HEK293 (cell line): ENCODE measurements around the gene PHF14.
A peak's percentile ranks its signal among the peaks of the same experiment; 100 is the strongest.

ENCODE experiments used
- BCL11B ChIP-seq: fragments of 450-650 bp; formaldehyde crosslinking; IDR thresholded peaks from 2 replicates; pipeline ENCODE4 v1.5.1; 2016; ENCODE audit warnings: low read depth, missing biosample characterization, missing genetic modification characterization
- HOXD13 ChIP-seq: sonication (generic); formaldehyde crosslinking; IDR thresholded peaks from 2 replicates; pipeline ENCODE4 v1.8.0; 2022; ENCODE audit warnings: missing genetic modification reagents, borderline replicate concordance
- KLF16 ChIP-seq: fragments of 450-650 bp; formaldehyde crosslinking; IDR thresholded peaks from 2 replicates; pipeline ENCODE4 v1.5.1; 2017; ENCODE audit warnings: missing biosample characterization, missing genetic modification characterization
- KLF8 ChIP-seq: fragments of 450-650 bp; formaldehyde crosslinking; IDR thresholded peaks from 2 replicates; pipeline ENCODE4 v1.5.1; 2016; ENCODE audit warnings: missing biosample characterization, missing genetic modification characterization
- KLF9 ChIP-seq: fragments of 450-650 bp; formaldehyde crosslinking; IDR thresholded peaks from 2 replicates; pipeline ENCODE4 v1.5.1; 2016; ENCODE audit warnings: missing biosample characterization, missing genetic modification characterization, low read depth
- PATZ1 ChIP-seq: fragments of 450-650 bp; formaldehyde crosslinking; IDR thresholded peaks from 2 replicates; pipeline ENCODE4 v1.5.1; 2016; ENCODE audit warnings: missing biosample characterization, missing genetic modification characterization
- PBX3 ChIP-seq: sonication (generic); formaldehyde crosslinking; IDR thresholded peaks from 2 replicates; pipeline ENCODE4 v1.8.1; 2022; ENCODE audit warnings: mild to moderate bottlenecking, moderate library complexity, missing genetic modification reagents
- PRDM10 ChIP-seq: fragments of 450-650 bp; formaldehyde crosslinking; IDR thresholded peaks from 2 replicates; pipeline ENCODE4 v1.5.1; 2016; ENCODE audit warnings: missing biosample characterization, missing genetic modification characterization
- PRDM4 ChIP-seq: fragments of 450-650 bp; formaldehyde crosslinking; IDR thresholded peaks from 2 replicates; pipeline ENCODE4 v1.5.1; 2017; ENCODE audit warnings: missing biosample characterization, missing genetic modification characterization
- SP3 ChIP-seq: fragments of 450-650 bp; formaldehyde crosslinking; IDR thresholded peaks from 2 replicates; pipeline ENCODE4 v1.5.1; 2016; ENCODE audit warnings: missing biosample characterization, missing genetic modification characterization
- YY1 ChIP-seq: fragments of 450-650 bp; formaldehyde crosslinking; IDR thresholded peaks from 2 replicates; pipeline ENCODE4 v1.5.1; 2018; ENCODE audit warnings: missing biosample characterization, missing genetic modification characterization
- ZBTB17 ChIP-seq: fragments of 450-650 bp; formaldehyde crosslinking; IDR thresholded peaks from 2 replicates; pipeline ENCODE4 v1.5.1; 2016; ENCODE audit warnings: missing biosample characterization, missing genetic modification characterization
- ZBTB6 ChIP-seq: fragments of 450-650 bp; formaldehyde crosslinking; IDR thresholded peaks from 2 replicates; pipeline ENCODE4 v1.5.1; 2017; ENCODE audit warnings: missing biosample characterization, missing genetic modification characterization
- ZNF121 ChIP-seq: fragments of 450-650 bp; formaldehyde crosslinking; IDR thresholded peaks from 2 replicates; pipeline ENCODE4 v1.5.1; 2016; ENCODE audit warnings: missing biosample characterization, missing genetic modification characterization
- ZNF221 ChIP-seq: fragments of 450-650 bp; formaldehyde crosslinking; IDR thresholded peaks from 2 replicates; pipeline ENCODE4 v1.5.1; 2017; ENCODE audit warnings: missing biosample characterization, missing genetic modification characterization, borderline replicate concordance
- ZNF239 ChIP-seq: fragments of 450-650 bp; formaldehyde crosslinking; IDR thresholded peaks from 2 replicates; pipeline ENCODE4 v1.5.1; 2016; ENCODE audit warnings: missing biosample characterization, missing genetic modification characterization
- ZNF292 ChIP-seq: fragments of 450-650 bp; formaldehyde crosslinking; IDR thresholded peaks from 2 replicates; pipeline ENCODE4 v1.5.1; 2016; ENCODE audit warnings: low read depth, missing biosample characterization, missing genetic modification characterization, borderline replicate concordance
- ZNF354C ChIP-seq: fragments of 450-650 bp; formaldehyde crosslinking; IDR thresholded peaks from 2 replicates; pipeline ENCODE4 v1.5.1; 2016; ENCODE audit warnings: missing biosample characterization, missing genetic modification characterization, low read depth, borderline replicate concordance
- ZNF423 ChIP-seq: fragments of 450-650 bp; formaldehyde crosslinking; IDR thresholded peaks from 2 replicates; pipeline ENCODE4 v1.5.1; 2016; ENCODE audit warnings: missing biosample characterization, missing genetic modification characterization
- ZNF48 ChIP-seq: fragments of 450-650 bp; formaldehyde crosslinking; IDR thresholded peaks from 2 replicates; pipeline ENCODE4 v1.5.1; 2016; ENCODE audit warnings: missing biosample characterization, missing genetic modification characterization
- ZNF510 ChIP-seq: fragments of 450-650 bp; formaldehyde crosslinking; IDR thresholded peaks from 2 replicates; pipeline ENCODE4 v1.5.1; 2018; ENCODE audit warnings: mild to moderate bottlenecking, missing genetic modification characterization, missing biosample characterization; ENCODE audit not compliant: insufficient replicate concordance
- ZNF555 ChIP-seq: fragments of 450-650 bp; formaldehyde crosslinking; conservative IDR thresholded peaks from 2 replicates; pipeline ENCODE4 v1.5.1; 2017; ENCODE audit warnings: missing biosample characterization, mild to moderate bottlenecking, missing genetic modification characterization, inconsistent platforms
- ZNF561 ChIP-seq: fragments of 450-650 bp; IDR thresholded peaks from 2 replicates; pipeline ENCODE4 v1.5.1; 2018; ENCODE audit warnings: missing biosample characterization, missing genetic modification characterization, borderline replicate concordance
- ZNF571 ChIP-seq: fragments of 450-650 bp; formaldehyde crosslinking; IDR thresholded peaks from 2 replicates; pipeline ENCODE4 v1.5.0; 2017; ENCODE audit warnings: missing biosample characterization, missing genetic modification characterization
- ZNF585B ChIP-seq: fragments of 450-650 bp; formaldehyde crosslinking; IDR thresholded peaks from 2 replicates; pipeline ENCODE4 v1.5.1; 2016; ENCODE audit warnings: missing biosample characterization, missing genetic modification characterization
- ZNF623 ChIP-seq: fragments of 450-650 bp; formaldehyde crosslinking; IDR thresholded peaks from 2 replicates; pipeline ENCODE4 v1.5.1; 2016; ENCODE audit warnings: missing biosample characterization, missing genetic modification characterization
- ZNF777 ChIP-seq: fragments of 450-650 bp; formaldehyde crosslinking; IDR thresholded peaks from 2 replicates; pipeline ENCODE4 v1.5.1; 2017; ENCODE audit warnings: missing biosample characterization, missing genetic modification characterization, borderline replicate concordance
- ZSCAN30 ChIP-seq: fragments of 450-650 bp; IDR thresholded peaks from 2 replicates; pipeline ENCODE4 v1.5.1; 2018; ENCODE audit warnings: missing biosample characterization, mild to moderate bottlenecking, missing genetic modification characterization, moderate library complexity

The PHF14 gene

GRCh38 chr7:10939911-10940703 is 33.6 kb upstream of the PHF14 start (continued):
- TF ChIP-seq SP3 (peak; percentile 84), BCL11B (no peak), ZNF48 (no peak), PBX3 (CRISPR knock-in tag) (no peak), ZBTB17 (tag by site-specific recombination) (peak; percentile 63), KLF9 (tag by site-specific recombination) (no peak), ZNF561 (tag by site-specific recombination) (peak; percentile 51; the same call in 1 of the 2 replicates), ZNF555 (tag by site-specific recombination) (no peak), ZNF221 (tag by site-specific recombination) (no peak), ZNF585B (tag by site-specific recombination) (no peak), ZNF777 (tag by site-specific recombination) (no peak), ZNF623 (no peak), ZNF423 (tag by site-specific recombination) (peak; percentile 82; the same call in 1 of the 2 replicates), ZNF571 (tag by site-specific recombination) (no peak), ZNF510 (tag by site-specific recombination) (no peak), ZNF239 (tag by site-specific recombination) (no peak), PATZ1 (tag by site-specific recombination) (peak; percentile 52), HOXD13 (no peak; the same call in 1 of the 2 replicates), YY1 (tag by site-specific recombination) (no peak), ZNF121 (tag by site-specific recombination) (no peak), KLF8 (tag by site-specific recombination) (peak; percentile 26; the same call in 1 of the 2 replicates), PRDM10 (0 out of 2 replicates have a peak, but pooled peaks have one; percentile 7), KLF16 (tag by site-specific recombination) (0 out of 2 replicates have a peak, but pooled peaks have one; percentile 49), ZBTB6 (tag by site-specific recombination) (0 out of 2 replicates have a peak, but pooled peaks have one; percentile 42), ZNF292 (tag by site-specific recombination) (no peak), ZSCAN30 (tag by site-specific recombination) (peak; percentile 43; the same call in 1 of the 2 replicates), ZNF354C (tag by site-specific recombination) (no peak), PRDM4 (tag by site-specific recombination) (peak; percentile 22; the same call in 1 of the 2 replicates)
